Skeletal muscle tissue (tissue), 4 donors: ENCODE measurements around the gene GTF2H1. TPM values are rescaled to one million over a fixed set of nuclear protein-coding genes. Genes with fewer than 3 reads are reported as not detected.
"Not testable (repeated sequence)": the region's sequence is repeated elsewhere in the genome, so short reads cannot be mapped to it uniquely, and the experiment has no call there.

Experiments
- H3K27ac ChIP-seq: one replicate; pipeline ENCODE4 v1.7.0; 2013; ENCODE audit warnings: mild to moderate bottlenecking, low read depth, low read length, inconsistent platforms
- H3K27me3 ChIP-seq, 3 donors: one replicate each; pipeline ENCODE4 v1.7.0; 2013; ENCODE audit warnings: low read length in 3 of 3; ENCODE audit not compliant: control insufficient read depth in 3 of 3, insufficient read depth in 3 of 3
- H3K36me3 ChIP-seq, 3 donors: one replicate each; pipeline ENCODE4 v1.7.0; 2013; ENCODE audit warnings: low read length in 3 of 3; ENCODE audit not compliant: control insufficient read depth in 3 of 3, insufficient read depth in 3 of 3
- H3K4me1 ChIP-seq, 3 donors: one replicate each; pipeline ENCODE4 v1.7.0; 2013; ENCODE audit warnings: low read length in 3 of 3, mild to moderate bottlenecking in 3 of 3; ENCODE audit not compliant: control insufficient read depth in 3 of 3, insufficient read depth in 3 of 3
- H3K4me3 ChIP-seq, 3 donors: one replicate each; pipeline ENCODE4 v1.7.0; 2013; ENCODE audit warnings: low read length in 3 of 3
- H3K9ac ChIP-seq, 3 donors: one replicate each; pipeline ENCODE4 v1.7.0; 2013; ENCODE audit warnings: low read length in 3 of 3, mild to moderate bottlenecking in 3 of 3, moderate library complexity in 2 of 3, low read depth in 1 of 3
- H3K9me3 ChIP-seq, 3 donors: one replicate each; pipeline ENCODE4 v1.7.0; 2013; ENCODE audit warnings: low read length in 3 of 3; ENCODE audit not compliant: control insufficient read depth in 3 of 3
- total RNA-seq: library from RNA; depleted of rRNA; stranded (reverse); fragments of >200 nt; gene quantifications from one replicate; pipeline ENCODE4 v1.2.3, GENCODE V29; 2014
- donor health status: Osteomylitis.

The GTF2H1 gene
- total RNA-seq, 1 donor from 2014 or later = 45.9 TPM

DNA sequence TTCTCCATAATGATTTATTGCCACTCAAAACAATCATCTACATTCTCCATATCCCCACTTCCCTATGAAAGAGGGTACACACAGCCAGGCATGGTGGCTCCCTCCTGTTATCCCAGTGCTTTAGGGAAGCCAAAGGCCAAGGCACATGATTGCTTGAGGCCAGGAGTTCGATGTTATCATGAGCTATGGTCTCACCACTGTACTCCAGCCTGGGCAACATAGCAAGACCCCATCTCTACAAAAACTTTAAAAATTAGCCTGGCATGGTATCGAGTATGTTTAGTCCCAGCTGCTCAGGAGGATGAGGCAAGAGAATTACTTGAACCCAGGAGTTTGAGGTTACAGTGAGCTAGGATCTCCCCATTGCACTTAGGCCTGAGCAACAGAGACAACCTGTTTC, 6.5 kb upstream of the GTF2H1 start:
- Histone ChIP-seq H3K9me3 (no peaks in the 10 kb centered on the region), H3K4me3 (no peak overlapping the region), H3K36me3 (no peaks in the 10 kb centered on the region), H3K4me1 (peaks cover 0 to 4% (median 1%) of the 10 kb centered on the region in 3 donors), H3K9ac (no peak overlapping the region), H3K27ac (no peak overlapping the region), H3K27me3 (no peaks in the 10 kb centered on the region)

DNA sequence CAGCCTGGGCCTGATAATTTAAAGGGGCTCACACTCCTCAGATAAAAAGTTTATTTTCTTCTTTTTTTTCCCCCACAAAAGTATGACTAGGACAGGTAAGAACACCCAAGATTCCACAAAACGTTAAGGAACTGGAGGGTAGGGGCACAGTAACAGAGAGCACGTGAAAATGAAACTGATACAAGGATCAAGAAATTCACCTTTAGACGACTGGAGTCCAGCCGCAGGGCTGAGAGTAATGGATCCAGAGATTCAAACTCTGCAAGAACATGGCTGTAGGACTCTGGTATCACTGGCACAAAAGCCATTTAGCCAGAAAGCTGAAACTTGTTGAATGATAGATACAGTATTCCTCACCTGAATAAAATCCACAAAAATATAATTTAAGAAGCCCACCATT, 4.8 kb upstream of the GTF2H1 start:
- Histone ChIP-seq H3K36me3 (no peaks in the 10 kb centered on the region), H3K27ac (no peak overlapping the region), H3K27me3 (no peaks in the 10 kb centered on the region), H3K9me3 (no peaks in the 10 kb centered on the region), H3K9ac (no peak overlapping the region), H3K4me3 (no peak overlapping the region), H3K4me1 (peaks cover 5 to 13% (median 10%) of the 10 kb centered on the region in 3 donors)

GRCh38 chr11:18319914-18320313, 2.5 kb upstream of the GTF2H1 start:
- H3K4me1 ChIP-seq = peaks cover 26 to 35% (median 30%) of the 10 kb centered on the region in 3 donors
- no peak overlapping the region for H3K4me3 ChIP-seq
- H3K9me3 ChIP-seq = no peaks in the 10 kb centered on the region
- H3K27ac ChIP-seq = no peak overlapping the region
- peaks cover 3 to 4% (median 4%) of the 10 kb centered on the region in 3 donors for H3K36me3 ChIP-seq
- H3K9ac ChIP-seq = no peak overlapping the region
- H3K27me3 ChIP-seq = no peaks in the 10 kb centered on the region

- peaks cover 27 to 35% (median 30%) of the 10 kb centered on the region in 3 donors for H3K4me1 ChIP-seq
- peaks cover 3 to 7% (median 6%) of the 10 kb centered on the region in 3 donors for H3K36me3 ChIP-seq
- H3K9me3 ChIP-seq = no peaks in the 10 kb centered on the region
- H3K9ac ChIP-seq = no peak overlapping the region
- H3K4me3 ChIP-seq = no peak overlapping the region
- H3K27me3 ChIP-seq = no peaks in the 10 kb centered on the region
- no peak overlapping the region for H3K27ac ChIP-seq
These were observed 1.8 kb upstream of the GTF2H1 start for GRCh38 chr11:18320617-18321016.

- H3K4me3 ChIP-seq = peak overlapping the region; percentile 91 to 95 (median 91)
- H3K9ac ChIP-seq = peak overlapping the region; percentile 84 to 95 (median 95)
- peaks cover 3 to 13% (median 9%) of the 10 kb centered on the region in 3 donors for H3K36me3 ChIP-seq
- peaks cover 27 to 35% (median 30%) of the 10 kb centered on the region in 3 donors for H3K4me1 ChIP-seq
- H3K9me3 ChIP-seq = no peaks in the 10 kb centered on the region
- peak overlapping the region; percentile 99 for H3K27ac ChIP-seq
- no peaks in the 10 kb centered on the region for H3K27me3 ChIP-seq
These were observed 794 bp upstream of the GTF2H1 start for GRCh38 chr11:18321578-18321968.

- no peaks in the 10 kb centered on the region for H3K9me3 ChIP-seq
- peaks cover 27 to 35% (median 30%) of the 10 kb centered on the region in 3 donors for H3K4me1 ChIP-seq
- peaks cover 3 to 17% (median 13%) of the 10 kb centered on the region in 3 donors for H3K36me3 ChIP-seq
- peak overlapping the region; percentile 91 to 95 (median 91) for H3K4me3 ChIP-seq
- no peaks in the 10 kb centered on the region for H3K27me3 ChIP-seq
- peak overlapping the region; percentile 41 for H3K27ac ChIP-seq
- peak overlapping the region; percentile 84 to 95 (median 95) for H3K9ac ChIP-seq
These were observed 627 bp downstream of the GTF2H1 start for GRCh38 chr11:18322818-18323570.

- H3K4me1 ChIP-seq = peaks cover 27 to 35% (median 30%) of the 10 kb centered on the region in 3 donors
These were observed 1.5 kb downstream of the GTF2H1 start for GRCh38 chr11:18323881-18324280.

DNA sequence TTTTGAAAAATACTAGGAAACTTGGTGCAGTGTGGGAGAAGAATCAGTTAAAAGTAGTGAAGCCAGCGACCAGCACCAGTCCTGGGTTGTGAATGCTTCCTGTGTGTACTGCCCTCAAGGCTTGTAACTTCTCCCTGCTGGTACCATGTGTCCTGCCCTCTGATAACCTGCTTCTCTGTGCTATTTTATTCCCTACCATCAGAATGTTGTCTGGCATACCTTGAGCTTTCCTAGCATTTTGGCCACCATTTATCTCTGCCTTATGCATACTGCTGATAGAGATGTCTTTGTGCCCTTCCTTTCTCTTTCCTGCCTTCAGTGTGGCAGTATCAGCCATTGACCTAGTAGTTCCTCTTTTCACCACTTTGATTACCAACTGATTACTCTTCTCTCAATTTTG, 2.0 kb downstream of the GTF2H1 start:
- Histone ChIP-seq H3K9me3 (no peaks in the 10 kb centered on the region), H3K36me3 (peaks cover 3 to 21% (median 13%) of the 10 kb centered on the region in 3 donors), H3K4me3 (peak overlapping the region in 1 of 3 donors; percentile 40), H3K4me1 (peaks cover 27 to 35% (median 33%) of the 10 kb centered on the region in 3 donors), H3K27ac (no peak overlapping the region), H3K9ac (peak overlapping the region in 1 of 3 donors; percentile 34), H3K27me3 (no peaks in the 10 kb centered on the region)

More at GRCh38 chr11:18323881-18324280, 1.5 kb downstream of the GTF2H1 start:
- not testable (repeated sequence) for H3K27ac ChIP-seq, H3K27me3 ChIP-seq, H3K9me3 ChIP-seq, H3K9ac ChIP-seq
- Histone ChIP-seq H3K4me3 (peak overlapping the region in 1 of 3 donors; percentile 40), H3K36me3 (peaks cover 3 to 17% (median 13%) of the 10 kb centered on the region in 3 donors)

DNA sequence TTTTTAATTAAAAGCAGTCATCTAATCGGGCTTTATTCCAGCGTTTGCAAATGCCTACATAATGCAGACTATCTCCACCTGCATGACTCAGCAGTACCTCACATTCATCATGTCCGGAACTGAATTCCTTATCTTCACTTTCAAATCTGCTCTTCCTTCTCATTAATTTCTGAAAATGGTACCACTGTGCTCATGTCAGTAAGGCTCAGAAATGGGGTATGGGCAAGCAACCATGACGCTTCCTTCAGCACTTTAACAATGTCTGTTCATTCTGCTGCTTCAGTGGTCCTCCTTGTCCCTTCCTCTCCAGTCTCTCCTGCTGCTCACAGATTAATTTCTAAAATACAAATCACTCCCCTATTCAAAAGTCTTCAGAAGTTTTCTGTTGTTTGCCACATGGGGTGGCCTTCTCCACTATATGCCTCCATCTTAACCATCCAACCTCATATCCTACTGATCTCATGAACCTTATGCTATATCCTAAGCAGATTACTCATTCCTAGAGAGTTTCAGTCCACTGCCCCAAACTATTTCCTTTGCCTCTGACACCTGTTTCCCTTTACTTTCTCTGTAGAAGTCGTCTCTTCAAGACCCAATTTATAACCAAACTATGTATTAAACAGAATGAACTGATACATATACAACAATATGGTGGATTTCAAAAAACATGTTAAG, 7.0 kb downstream of the GTF2H1 start:
- no peak overlapping the region for H3K27ac ChIP-seq
- H3K4me3 ChIP-seq = no peak overlapping the region
- H3K4me1 ChIP-seq = peaks cover 6 to 8% (median 6%) of the 10 kb centered on the region in 3 donors
- H3K9me3 ChIP-seq = no peaks in the 10 kb centered on the region
- H3K9ac ChIP-seq = no peak overlapping the region
- peaks cover 9 to 43% (median 28%) of the 10 kb centered on the region in 3 donors for H3K36me3 ChIP-seq
- no peaks in the 10 kb centered on the region for H3K27me3 ChIP-seq

DNA sequence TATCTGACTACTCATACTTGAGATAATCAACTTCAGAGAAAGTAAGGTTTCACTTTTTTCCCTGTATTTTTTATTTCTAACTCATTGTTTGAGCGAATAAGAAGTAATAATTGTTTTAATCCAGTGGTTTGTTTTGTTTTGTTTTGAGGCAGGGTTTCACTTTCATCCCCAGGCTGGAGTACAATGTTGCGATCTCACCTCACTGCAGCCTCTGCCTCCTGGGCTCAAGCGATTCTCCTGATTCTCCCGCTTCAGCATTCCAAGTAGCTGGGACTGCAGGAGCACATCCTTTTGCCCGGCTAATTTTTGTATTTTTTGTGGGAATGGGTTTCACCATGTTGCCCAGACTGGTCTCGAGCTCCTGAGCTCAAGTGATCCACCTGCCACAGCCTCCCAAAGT, 8.6 kb downstream of the GTF2H1 start:
- Histone ChIP-seq H3K4me3 (no peak overlapping the region), H3K9ac (no peak overlapping the region), H3K9me3 (no peaks in the 10 kb centered on the region), H3K36me3 (peaks cover 9 to 44% (median 30%) of the 10 kb centered on the region in 3 donors), H3K27ac (no peak overlapping the region), H3K4me1 (peaks cover 0 to 2% (median 0%) of the 10 kb centered on the region in 3 donors), H3K27me3 (no peaks in the 10 kb centered on the region)
